ENCODE data around the gene PAOX.

PAOX gene

GRCh38 chr10:133349577-133350011 is 29.5 kb upstream of the PAOX start:
- DNase-seq (ENCODE audit: low read depth in 2 of 2): no peak

- no peak for DNase-seq (ENCODE audit: low read depth in 2 of 2)
These were observed 28.6 kb upstream of the PAOX start for GRCh38 chr10:133350283-133350949.

DNA sequence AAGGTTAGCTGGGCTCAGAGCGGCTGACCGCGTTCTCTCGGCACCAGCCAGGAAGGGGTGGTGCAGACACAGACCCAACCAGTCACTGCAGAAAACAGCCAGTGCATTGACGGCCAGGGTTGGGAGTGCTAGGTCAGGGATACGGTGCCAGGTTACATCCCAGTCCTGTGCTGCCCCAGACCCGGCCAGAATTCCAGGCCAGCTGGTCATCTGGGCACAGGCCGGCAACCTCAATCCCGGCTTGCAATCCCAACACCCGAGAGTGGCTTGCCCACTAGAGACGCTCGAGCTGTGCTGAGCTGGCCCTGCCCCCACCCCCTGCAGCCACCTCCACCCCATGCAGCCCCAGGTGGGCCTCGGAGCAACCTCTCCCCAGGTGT is 28.1 kb upstream of the PAOX start:
- DNase-seq (ENCODE audit: low read depth in 2 of 2): no peak

DNA sequence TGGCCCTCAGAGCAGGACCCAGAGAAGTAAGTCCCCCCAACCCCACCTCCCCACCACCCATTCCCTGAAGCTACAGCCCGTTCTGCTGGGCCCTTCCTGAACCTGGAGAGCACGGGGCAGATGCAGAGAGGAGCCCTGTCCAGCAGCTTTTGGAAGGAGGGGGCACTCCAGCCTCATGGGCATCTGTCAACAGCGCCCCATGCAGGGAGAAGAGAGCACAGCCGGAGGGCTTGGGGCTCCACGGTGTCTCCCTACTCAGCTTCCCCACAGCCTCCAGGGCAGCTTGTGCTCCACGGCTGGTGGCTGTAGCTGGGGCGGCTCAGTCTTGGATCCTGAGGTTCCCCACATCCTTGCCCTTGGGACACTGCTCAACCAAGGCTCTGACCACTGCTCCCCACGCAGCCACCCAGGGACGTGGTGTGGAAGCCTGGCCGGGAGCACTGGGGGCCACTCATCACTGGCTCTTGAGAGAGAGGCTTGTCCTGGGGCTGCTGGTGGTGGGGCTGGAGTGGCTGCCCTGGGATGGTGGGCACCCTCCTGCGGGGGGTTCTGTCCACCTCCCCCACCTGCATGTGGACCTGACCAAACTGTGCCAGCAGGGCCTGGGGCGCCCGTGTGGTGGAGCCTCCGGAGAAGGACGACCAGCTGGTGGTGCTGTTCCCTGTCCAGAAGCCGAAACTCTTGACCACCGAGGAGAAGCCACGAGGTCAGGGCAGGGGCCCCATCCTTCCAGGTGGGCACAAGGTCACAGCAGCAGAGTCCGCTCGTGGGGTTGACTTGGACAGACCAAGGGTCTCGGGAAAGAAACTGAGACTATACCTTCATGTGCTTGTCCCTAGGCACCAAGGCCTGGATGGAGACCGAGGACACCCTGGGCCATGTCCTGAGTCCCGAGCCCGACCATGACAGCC is 27.4 kb upstream of the PAOX start:
- no peak for DNase-seq (ENCODE audit: low read depth in 2 of 2)

- DNase-seq (ENCODE audit: low read depth in 2 of 2): no peak
These were observed 25.7 kb upstream of the PAOX start for GRCh38 chr10:133353202-133353959.

DNA sequence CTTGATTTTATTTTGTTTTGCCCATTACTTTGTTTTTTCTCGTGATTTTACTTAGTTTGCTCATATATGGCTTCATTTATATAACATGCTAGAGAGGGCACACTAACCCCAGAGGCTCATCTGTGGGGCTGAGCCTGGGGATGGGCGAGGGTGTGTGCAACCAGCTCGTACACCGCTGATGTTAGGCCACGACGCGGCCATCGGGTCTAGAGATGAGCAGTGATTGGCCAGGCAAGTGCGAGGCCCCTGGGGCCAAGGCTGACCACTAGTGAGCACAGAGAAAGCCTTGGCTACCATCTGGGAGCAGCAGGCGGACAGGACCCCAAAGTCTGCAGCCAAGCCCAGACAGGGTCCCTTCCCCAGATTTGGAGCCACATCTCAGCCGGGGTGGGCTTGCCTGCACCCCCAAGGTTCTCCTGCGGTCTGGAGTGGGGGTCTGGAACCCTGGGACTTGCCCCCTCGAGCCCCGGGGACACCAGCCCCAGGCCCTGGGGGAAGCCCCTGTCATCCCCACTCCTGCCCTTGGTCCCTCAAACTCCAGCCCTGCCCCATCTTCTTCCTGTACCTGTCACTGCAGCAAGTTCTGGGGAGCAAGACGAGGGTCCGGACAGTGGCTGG is 25.0 kb upstream of the PAOX start:
- no peak for DNase-seq (ENCODE audit: low read depth in 2 of 2)

DNA sequence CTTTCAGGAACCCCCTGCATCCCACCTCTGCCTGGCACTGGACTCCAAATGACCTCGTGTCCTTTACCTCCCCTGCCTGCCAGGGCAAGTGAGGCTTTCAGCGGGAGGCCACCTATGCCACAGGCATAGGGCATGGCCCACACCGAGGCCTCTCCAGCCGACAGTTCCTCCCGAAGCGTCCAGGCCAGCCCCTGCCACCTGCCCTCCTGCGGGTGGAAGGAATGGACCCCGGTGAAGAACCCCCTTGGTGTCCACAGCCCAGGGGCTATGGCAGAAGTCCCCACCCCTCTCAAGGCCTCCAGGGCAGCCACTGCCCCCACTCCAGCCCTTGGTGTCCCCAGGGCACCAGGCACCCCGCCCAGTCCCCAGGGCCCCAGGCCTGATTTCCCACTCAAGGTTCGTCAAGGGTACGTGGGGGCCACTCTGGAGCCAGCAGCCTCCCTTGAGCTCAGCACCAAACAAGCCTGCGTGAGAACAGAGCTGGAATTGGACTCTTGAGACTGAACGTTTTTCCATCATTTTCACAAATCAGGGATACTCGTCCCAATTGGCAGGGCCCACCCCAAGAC is 24.3 kb upstream of the PAOX start:
- no peak for DNase-seq (ENCODE audit: low read depth in 2 of 2)

DNA sequence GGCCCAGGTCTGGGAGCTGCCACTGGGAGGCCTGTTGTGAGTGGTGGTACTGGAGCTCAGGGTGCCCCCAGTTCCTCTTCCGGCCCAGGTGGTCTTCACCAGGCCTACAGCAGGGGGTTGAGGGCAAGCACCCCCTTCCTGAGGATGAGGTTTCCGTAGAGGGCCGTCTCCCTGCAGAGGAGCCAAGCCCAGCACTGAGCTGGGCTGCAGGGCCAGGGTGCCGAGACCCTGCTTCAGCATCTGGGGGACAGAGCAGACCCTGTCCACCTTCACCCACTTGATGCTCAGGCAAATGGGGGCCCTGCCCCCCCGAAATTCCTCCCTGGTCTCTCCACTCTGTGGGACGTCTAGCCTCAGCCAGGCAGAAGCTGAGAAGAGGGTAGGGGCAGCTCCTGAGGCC is 23.8 kb upstream of the PAOX start:
- DNase-seq (ENCODE audit: low read depth in 2 of 2): no peak

DNA sequence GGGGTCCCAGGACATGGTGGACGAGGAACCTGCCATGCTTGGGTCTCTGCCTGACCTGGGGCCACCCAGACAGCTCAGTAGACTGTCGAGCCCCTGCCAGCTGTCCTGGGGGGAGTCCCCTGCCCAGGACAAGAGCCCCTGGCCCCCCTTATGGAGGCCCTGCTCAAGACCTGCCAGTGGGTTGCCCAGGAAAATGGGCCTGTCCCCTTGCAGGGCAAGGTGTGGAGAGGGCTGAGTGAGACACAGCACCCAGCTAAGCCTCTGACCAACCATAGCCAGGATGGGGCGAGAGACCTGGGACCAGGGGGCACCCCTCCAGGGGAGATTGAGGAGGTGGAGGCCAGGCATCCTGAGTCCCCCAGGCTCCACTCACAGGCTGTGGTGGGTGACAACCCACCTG is 23.1 kb upstream of the PAOX start:
- no peak for DNase-seq (ENCODE audit: low read depth in 2 of 2)

- no peak for DNase-seq (ENCODE audit: low read depth in 2 of 2)
These were observed 22.3 kb upstream of the PAOX start for GRCh38 chr10:133356549-133357284.

DNA sequence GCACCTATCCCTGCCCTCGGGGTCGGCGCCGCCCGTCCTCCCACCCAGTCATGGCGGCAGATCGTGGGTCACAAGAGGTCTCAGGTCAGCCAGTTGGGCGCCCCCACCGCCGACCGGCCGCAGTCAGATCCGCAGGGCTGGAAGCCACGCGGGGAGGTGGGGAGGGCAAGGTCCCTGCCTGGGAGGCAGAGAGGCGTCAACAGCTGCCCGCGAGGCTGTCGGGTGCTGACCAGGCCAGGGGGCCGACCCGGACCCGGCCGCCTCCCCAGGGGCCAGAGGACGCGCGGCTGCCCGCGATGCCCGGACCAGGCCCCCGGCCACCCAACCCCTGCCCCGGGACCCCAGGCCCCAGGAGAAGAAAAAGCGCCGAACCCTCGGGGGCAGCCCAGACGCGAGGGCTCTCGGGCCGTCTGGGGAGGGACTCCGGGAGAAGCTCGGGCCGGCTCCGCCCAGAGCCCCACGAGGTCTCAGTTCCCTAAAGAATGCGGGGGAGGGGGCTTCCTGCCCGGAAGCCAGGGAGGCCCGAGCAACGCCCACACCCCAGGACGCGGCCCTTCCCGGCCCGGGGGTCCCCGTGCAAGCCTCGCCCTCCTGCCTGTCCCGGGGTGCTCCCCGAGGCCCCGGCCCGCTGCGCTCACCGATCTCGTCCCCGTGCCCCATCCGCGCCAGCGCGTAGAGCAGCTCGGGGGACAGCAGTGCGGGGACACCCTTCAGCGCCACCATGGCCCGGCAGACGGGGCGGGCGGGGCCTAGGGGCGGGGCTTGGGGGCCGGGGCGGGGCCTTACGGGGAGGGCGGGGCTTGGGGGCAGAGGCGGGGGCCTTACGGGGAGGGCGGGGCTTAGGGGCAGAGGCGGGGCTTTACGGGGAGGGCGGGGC is 21.5 kb upstream of the PAOX start, which contains the start of gene FUOM:
Gene FUOM (minus strand): TSS at position 735 of the 877 bp plus-strand sequence. CDS start 12 bp downstream, at position 723.
- DNase-seq (ENCODE audit: low read depth in 2 of 2): peak; percentile 30 to 49

DNA sequence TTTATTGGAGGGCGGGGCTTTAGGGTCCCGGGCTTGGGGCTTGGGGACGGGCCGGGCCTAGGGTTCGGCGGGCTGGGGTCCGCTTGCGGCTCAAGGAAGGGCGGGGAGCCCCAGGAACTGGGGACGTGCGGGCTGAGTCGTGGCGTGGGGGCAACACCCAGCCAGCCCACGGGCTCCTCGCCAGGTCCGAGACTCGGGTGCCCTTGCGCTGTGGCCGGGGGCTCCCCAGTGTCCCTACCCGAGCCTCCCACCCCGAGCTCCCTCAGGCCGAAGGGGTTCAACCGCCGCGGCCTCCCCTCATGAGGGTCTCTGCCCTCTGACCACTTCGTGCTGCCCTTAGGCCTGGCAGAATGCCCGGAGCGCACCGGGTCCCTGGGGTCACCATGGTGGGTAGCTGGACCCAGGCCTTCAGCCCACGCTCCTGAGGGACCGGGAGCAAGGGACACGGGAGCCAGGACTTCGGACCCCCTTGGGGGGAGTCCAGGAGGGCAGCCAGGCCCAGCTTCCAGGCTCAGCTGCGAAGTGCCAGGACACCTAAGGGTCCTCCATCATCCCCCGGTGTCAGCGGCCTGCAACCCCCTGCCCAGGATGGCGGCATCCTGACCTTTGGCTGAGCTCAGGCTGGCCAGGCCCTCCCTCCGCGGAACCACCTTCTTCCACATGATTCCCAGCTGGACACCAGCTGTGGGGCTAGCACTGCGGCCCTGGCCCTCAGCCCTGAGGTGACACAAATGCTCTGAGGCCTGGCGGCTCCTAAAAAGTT is 20.7 kb upstream of the PAOX start:
- no peak for DNase-seq (ENCODE audit: low read depth in 2 of 2)

- no peak for DNase-seq (ENCODE audit: low read depth in 2 of 2)
These were observed 20.1 kb upstream of the PAOX start for GRCh38 chr10:133358925-133359310.

- DNase-seq (ENCODE audit: low read depth in 2 of 2): no peak
These were observed 19.5 kb upstream of the PAOX start for GRCh38 chr10:133359554-133359971.

DNA sequence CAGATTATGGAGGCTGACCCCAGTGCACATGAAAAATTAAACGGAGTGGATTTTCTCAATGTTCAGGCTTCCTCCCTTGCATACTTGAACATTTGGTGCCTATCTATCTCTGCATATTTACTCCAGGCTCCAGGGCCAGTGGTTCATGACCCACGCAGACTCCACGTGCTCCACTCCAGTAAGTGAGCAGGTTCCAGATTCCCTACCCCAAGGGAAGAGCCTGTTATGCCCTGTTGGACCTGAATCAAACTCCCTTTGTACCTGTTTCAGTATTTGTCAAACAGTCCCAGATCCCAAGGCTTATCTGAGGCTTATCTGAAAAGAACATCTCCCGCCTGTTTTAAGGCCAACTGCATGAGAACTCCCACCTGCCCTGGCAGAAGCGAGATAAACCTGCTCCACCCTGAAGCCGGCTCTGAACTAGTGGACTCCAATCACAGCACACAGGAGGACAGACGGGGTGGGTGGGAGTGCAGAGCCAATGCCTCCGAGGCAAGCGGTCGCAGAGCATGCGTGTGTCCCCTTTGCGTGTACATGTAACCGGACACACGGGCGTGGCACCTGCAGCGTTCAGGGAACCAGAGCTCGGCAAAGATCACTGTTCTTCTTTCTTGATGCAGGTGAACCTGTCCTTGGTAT is 19.0 kb upstream of the PAOX start:
- no peak for DNase-seq (ENCODE audit: low read depth in 2 of 2)

DNA sequence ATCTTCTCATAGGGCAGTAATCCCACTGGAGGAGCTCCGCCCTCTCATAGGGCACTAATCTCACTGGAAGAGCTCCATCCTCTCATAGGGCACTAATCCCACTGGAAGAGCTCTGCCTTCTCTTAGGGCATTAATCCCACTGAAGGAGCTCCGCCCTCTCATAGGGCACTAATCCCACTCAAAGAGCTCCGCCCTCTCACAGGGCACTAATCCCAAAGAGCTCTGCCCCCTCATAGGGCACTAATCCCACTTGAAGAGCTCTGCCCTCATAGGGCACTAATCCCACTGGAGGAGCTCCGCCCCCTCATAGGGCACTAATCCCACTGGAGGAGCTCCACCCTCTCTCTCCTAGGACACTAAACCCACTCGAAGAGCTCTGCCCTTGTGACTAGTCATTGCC is 17.8 kb upstream of the PAOX start:
- DNase-seq (ENCODE audit: low read depth in 2 of 2): no peak

DNA sequence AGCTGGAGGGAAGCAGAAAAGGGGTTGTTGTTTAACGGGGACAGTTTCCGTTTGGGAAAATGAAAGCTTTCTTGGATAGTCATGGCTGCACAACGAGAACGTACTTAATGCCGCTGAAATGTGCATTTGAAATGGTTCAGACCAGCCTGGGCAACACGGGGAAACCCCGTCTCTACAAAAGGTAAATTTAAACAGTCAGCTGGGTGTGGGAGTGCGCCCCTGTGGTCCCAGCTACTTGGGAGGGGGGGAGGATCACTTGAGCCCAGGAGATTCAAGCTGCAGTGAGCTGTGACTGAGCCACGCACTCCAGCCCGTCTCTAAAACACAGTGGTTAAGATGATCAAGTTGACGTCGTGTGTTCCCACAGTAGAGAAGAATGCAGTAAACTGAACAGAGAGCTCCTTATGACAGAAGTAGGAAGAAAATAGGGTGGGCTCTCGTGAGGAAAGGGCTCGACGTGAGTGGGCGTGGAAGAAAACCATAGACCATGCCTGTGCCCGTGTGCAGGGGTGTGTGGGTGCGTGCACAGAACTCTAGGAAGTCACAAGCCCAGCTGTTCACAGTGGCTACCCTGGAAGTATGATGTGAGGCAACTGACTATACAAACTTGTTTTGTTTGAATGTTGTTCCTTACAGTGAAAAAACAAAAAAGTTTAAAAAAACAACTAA is 17.2 kb upstream of the PAOX start:
- no peak for DNase-seq (ENCODE audit: low read depth in 2 of 2)

GRCh38 chr10:133362846-133363245 is 16.2 kb upstream of the PAOX start:
- DNase-seq (ENCODE audit: low read depth in 2 of 2): no peak

Measured in activated CD8-positive, alpha-beta memory T cell treated with anti-CD3 and anti-CD28 coated beads for 4 hours (primary cell).